Stimulated activated naive CD8-positive, alpha-beta T cell treated with anti-CD3 and anti-CD28 coated beads, Interleukin-15, Interleukin-2, amounts not matched to agents 100 U/mL and 50 U/mL, for 24 hours (primary cell): ENCODE measurements around the gene ZMYND8.
"Not testable (repeated sequence)": the region's sequence is repeated elsewhere in the genome, so short reads cannot be mapped to it uniquely, and the experiment has no call there.

Source experiments
- ATAC-seq: fragments of 150-1000 bp; cut with Tn5 transposase; one replicate; pipeline ENCODE4 v1.10.0; 2021
- DNase-seq: peaks from one replicate; pipeline ENCODE4 v3.0.0; 2021

Gene ZMYND8

DNA sequence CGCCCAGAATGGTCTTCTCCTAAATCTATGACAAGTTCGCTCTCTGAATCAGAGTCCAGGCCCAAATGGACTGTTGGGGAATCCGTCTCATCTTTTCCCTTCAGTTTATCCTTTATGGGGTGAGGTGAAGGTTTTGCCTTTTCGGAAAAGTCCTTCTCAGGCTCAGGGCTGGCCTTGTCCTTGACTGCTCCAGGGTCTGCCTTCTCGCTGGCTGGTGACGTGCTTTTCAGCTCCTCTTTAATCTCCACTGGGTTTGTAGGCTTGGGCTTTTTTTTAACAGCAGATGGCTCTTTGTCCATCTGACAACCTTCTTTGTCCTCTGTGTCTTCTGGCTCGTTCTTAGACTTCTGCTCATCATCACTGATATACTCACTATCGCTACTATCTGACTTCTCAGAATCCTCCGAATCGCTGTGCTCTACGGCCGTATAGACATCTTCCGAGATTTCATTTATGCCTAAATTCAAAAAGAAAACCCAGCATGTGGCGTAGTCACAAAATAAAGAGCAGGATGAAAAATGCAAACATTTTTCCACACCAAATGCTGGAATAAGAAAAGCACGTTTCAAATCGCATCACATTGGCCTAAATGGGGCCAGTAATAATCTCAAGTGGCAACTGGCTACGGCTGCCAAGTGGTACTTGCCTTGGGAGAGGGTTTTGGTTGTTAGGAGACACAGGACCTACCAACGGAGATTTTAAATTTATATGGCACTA is 110.3 kb downstream of the ZMYND8 start:
- no peak for ATAC-seq
- no peak for DNase-seq

DNA sequence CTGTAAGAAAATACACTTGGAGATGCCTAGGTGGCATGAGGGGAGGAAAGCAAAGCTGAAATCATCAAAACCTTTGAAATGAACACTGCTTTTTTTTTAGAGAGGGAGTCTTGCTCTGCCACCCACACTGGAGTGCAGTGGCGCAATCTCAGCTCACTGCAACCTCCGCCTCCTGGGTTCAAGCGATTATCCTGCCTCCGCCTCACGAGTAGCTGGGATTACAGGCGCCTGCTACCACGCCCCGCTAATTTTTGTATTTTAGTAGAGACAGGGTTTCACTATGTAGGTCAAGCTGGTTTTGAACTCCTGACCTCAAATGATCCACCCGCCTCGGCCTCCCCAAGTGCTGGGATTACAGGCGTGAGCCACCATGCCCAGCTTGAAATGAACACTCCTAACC is 111.3 kb downstream of the ZMYND8 start:
- not testable (repeated sequence) for ATAC-seq, DNase-seq

DNA sequence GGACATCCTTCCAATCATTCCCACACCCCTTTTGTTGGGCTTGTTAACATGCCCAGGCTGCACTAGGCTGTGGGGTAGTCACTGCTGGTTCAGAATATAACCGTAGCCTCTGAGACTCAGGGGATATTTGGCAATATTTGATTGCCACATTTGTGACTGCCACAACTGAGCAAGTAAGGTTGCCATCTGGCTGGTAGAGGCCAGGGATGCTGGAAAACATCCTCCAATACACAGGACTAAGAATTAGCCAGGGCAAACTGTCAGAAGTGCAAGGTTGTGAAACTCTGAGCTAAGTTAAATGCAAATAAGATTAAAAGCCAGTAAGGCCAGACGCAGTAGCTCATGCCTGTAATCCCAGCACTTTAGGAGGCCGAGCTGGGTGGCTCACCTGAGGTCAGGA is 112.0 kb downstream of the ZMYND8 start:
- ATAC-seq (no peak), DNase-seq (no peak)

DNA sequence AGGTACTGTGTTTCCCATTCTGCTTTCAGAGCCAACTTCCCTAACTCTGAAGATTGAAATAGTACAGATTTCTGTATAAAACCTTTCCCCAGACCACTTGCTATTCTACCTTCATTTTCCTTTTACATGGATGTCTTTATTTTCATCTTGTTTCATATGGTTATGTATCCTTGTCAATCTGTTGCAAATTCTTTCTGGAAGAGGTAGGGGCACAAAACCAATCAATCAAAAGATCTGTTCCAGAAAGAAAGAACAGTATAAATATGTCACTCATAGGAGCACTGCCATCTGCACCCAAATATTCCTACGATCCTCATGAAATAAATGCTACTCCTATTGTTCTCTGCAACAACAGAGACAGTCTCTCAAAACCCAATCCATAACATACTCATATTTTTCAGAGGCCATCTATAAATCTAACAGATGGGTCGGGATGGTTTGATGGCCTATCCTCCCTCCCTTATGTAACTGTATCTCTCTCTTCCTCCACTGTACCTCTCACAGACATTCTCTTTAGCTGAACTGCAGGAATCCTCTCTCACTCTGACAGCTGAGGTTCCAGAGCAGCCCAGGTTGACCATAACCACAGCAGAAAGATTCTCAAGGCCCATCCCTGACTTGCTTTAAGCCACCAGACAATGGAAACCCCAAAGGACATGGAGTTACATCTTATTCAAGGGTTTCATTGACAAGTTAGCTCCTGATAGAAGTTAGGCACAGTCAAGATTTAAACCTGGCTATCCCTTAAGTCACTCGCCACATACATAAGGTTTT is 112.8 kb downstream of the ZMYND8 start:
- no peak for ATAC-seq

DNA sequence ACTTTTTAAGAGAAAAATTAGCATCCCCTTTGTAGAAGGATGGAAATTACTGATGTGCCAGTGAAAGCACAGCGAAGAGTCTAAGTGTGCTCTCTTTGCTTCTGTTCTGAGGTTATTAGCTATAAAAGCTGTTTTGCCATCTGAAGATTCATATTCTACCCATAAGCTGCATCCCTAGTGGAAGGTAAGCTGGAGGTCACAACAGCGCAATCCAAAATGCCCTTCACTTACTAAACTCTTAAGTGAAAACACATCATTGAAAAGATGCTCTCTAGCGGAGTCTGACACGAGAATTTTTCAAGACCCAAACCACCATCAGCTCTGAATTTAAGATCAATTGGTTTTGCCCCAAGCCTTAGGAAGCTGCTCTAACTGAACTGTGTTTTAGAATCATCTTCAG is 113.5 kb downstream of the ZMYND8 start:
- DNase-seq (no peak), ATAC-seq (no peak)

More for the DNA sequence above, 112.8 kb downstream of the ZMYND8 start:
- DNase-seq = no peak

DNA sequence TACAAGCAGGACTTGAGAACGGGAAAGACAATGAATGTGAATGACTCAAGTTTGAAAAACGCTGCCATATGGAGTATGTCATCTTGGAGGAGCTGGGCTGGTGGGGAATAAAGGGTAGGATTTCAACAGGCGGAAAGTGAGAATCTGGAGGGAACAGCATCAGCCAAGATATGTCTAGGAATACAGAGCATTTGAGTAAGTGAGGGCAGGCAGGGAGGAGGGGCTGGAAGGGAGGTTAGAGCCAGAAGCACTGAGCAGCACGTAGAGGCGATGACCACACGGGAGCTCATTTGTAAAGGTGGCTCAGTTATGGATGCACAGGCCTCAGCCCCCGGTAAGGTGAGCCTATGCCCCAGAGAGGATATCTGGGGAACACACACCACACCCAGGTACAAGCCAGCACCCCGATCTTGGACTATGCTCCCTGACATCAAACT is 115.1 kb downstream of the ZMYND8 start:
- no peak for ATAC-seq
- DNase-seq = no peak

DNA sequence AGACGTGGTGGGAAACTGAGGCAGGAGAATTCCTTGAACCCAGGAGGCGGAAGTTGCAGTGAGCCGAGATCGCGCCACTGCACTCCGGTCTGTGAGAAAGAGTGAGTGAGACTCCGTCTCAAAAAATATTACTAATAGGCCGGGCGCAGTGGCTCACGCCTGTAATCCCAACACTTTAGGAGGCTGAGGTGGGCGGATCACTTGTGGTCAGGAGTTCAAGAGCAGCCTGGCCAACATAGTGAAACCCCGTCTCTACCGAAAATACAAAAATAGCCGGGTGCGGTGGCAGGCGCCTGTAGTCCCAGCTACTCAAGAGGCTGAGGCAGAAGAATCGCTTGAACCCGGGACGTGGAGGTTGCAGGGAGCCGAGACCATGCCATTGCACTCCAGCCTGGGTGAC is 116.4 kb downstream of the ZMYND8 start:
- ATAC-seq, DNase-seq: not testable (repeated sequence)

DNA sequence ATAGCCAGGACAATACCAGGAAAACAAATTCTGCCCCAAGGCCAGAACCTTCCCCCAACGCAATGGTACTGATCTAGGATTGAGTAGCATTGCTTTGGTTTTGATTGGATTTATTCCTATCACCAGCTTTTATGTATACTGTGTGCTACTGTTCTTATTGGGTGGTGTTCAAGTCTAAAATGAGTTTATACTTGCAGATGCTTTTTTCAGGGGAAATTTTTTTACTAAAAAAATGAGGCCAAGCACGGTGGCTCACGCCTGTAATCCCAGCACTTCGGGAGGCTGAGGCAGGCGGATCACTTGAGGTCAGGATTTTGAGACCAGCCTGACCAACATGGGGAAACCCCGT is 116.8 kb downstream of the ZMYND8 start:
- DNase-seq (no peak), ATAC-seq (no peak)

DNA sequence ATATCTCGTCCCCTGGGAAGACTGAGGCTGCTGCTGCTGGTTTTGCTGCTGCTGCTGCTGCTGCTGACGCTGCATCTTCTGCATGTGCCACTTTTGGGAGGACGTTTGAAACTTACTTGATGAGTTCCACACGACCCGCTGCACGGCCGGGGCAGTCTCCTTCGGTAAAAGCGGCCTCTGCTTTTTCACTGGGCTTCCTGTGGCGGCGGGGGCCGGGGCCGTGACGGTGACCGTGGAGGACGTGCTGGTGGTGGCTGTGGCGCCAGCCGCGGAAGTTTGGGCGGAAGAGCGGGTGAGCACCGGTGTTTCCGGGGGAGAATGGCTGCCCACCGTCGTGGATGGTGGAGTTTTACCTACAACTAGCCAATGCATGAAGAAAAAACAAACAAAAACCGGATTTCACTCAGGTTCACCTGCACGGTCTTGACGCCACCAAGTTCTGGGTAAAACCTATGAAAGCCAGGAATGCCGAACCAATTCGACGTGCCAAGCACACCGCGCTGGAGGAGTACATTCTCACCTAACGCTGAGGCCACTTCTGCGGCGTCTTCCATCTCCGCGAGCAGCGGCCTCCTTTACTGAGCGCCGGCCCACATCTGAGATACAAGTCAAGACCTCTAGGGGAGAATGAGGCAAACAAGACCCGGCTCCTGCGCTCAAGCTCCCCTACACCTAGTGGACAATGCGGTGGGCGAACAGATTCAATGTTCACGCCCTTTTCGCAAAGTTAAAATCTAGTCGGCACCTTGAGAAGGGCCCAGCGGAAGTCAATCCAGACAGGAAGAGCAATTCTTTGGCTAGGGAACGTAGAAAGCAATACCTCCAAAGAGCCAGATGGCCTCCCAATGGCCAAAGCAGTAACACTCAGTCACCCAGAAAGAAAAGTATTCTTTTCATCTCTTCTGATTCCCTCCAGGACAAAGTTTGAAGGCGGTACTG is 117.5 kb downstream of the ZMYND8 start:
- ATAC-seq (no peak), DNase-seq (no peak)

DNA sequence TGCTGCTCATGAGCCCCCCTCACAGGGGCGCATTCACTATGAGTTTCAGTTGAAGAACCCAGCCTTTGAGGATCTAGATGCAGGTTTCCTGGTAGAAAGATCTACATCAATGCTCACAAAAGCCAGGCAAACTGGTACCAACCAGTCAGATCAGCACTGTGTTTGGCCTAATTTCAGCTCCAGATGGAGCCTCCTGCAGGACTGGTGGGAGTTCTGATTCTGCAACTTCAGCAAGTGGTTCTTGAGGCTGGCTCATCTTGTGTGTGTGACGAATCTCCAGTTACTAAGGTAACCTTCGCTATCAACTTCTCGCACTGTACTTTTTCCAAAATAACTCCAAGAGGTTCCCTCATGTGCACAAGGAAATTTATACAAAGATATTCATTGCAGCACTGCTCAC is 118.8 kb downstream of the ZMYND8 start:
- DNase-seq (no peak), ATAC-seq (no peak)

DNA sequence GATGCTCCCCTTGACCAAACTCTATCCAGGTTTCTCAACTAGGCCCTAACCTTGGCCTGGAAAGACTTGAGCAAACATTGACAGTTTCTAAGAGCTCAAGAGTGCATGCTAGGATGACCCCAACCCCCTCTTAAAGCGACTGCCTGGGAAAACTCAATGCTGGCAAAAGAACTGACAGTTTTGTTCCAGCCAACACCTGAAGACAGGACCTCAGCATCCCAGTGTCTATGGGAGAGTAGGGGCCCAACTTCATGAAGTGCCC is 119.9 kb downstream of the ZMYND8 start:
- no peak for ATAC-seq
- DNase-seq = no peak

DNA sequence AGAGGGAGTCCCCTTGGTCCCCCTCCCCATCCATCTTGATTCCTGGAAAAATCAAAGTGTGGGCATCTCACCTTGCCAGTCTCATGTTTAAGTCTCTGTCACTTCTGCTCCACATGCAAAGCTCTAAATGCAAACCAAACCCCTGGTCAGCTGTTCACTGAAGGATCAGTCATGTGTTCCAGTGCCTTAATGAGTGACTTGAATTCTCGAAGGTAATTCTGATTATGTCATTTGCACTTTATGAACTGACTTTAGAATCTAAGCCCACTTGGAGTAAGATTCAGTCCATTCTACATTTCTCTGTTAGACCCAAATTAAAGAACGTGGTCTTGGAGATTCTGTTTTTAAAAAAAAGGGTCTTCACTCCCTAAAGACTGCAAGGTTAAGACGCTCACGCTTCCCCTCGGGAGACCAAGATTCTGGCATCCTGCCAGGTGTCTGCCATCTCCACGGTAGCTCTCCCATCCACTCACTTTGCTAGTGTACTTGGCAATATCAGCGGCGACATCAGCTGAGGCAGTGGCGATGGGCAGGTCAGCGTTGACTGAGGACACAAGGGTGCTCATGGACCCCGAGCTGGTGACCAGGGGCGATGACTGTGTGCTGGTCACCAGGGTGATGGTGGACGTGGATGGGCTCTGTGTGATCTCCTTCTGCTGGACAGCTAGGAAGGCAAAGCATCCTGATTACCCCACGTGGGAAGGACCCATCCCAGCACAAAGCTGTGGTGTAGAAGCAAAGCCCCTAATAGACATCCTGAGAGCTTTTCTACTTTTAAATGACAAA is 120.5 kb downstream of the ZMYND8 start:
- ATAC-seq = no peak
- DNase-seq = no peak

DNA sequence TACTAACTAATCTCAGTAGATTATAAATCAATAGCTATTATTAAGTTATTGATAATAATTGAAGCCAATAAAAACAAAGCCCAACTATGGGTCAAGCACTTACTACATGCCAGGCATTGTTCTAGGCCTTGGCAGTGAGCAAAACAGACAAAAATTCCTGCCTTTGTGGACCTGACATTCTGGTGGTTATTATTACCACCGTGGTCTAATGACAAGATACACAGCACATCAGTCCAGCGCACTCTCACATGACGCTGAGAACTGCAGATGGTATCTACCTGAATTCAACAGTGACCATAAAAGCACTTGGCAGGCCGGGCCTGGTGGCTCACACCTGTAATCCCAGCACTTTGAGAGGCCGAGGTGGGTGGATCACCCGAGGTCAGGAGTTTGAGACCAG is 121.4 kb downstream of the ZMYND8 start:
- no peak for ATAC-seq

DNA sequence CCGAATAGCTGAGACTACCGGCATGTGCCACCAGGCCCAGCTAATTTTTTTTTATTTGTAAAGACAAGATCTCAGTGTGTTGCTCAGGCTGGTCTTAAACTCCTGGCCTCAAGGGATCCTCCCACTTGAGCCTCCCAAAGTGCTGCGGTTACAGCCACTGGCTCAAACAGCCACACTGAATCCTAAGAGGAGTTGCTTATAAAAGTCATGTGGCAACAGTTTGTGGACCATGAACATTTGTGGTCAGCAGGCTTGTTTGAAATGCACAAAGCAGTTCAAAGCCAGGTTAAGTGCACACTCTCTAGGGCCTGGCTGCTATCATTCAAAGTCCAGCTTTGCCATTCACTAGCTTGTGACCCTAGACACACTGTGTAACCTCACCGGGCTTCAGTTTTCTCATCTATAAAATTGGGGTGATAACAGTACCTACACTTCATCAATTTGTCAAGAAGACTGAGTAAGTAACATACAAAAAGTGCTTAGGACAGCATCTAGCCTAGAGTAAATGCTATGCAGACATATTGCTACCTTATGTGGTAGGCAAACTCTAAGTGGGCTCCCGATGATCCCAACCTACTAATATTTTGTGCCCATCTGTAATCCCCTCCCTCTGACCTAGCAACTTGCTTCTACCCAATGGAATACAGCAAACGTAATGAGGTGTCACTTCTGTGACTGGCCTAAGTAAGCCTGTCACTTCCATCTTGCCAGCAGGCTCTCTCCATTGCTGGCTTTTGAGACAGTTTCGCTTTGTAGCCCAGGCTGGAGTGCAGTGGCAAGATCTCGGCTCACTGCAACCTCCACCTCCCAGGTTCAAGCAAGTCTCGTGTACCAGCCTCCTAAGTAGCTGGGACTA is 122.9 kb downstream of the ZMYND8 start:
- DNase-seq = no peak
- no peak for ATAC-seq

More for the DNA sequence above, 121.4 kb downstream of the ZMYND8 start:
- DNase-seq = no peak

DNA sequence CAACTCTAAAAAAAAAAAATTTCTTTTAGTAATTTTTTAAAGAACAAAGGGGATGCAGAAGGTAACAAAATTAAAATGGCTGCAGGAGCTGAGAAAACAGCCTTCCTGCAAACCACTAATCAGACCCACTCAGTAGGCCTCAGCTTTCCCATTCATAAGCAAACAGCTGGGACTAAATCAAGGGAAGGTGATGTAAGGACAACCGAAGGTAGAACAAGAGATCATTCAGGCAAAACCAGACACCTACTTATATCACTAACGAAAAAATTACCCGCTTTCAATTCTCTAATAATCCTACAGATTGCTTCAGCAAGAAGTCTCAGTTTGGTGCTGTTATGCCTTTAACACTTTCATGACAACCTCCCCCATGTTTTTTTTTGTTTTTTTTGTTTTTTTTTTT is 124.0 kb downstream of the ZMYND8 start:
- ATAC-seq = no peak
- no peak for DNase-seq

DNA sequence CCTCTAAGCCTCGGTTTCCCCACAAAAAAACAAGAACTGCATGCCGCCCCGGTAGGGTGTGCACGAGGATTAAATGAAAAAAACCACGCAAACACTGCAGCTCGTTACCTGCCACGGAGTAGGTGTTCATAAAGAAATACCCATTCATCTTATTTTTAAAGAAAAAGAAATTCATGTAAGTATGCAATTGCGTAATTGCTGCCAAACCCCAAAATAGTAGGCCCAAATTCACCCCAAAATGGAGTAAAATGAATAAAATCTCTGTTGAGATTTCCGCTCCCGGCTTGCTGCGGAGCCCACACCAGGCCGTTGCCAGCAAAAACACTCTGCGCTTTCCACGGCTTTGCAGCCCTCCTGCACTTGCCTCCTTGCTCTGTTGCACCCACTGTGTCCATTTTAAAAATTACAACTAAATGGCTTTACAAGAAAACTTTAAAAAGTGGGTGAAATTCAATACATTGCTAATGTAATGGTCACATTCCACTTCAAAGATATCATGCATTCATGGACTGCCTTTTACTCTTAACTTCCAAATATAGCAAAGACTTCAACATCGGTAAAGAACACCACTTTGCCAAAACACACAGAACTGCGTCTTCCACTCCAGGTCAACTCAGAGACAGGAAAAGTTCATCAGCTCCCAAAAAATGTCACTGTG is 125.0 kb downstream of the ZMYND8 start:
- DNase-seq (no peak), ATAC-seq (no peak)

DNA sequence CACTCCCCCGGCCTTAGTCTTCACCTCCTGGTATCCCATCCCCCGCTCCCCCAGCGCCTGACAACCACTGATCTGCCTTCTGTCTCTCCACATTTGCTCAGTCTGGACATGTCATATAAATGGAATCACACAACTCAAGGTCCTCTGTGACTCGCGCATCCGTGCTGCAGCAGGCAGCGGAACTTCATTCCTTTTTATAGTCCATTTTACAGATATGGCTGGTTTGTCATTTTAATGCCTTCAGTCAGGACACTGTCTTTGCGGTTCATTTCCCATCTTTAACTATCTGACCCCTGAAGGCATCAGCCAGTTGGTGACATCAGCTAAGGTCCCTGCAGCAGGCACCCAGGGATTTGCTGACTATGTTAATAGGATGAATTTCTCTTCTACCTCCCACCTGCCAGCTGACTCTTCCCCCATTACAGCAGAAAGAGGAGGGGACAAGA is 125.7 kb downstream of the ZMYND8 start:
- no peak for ATAC-seq

DNA sequence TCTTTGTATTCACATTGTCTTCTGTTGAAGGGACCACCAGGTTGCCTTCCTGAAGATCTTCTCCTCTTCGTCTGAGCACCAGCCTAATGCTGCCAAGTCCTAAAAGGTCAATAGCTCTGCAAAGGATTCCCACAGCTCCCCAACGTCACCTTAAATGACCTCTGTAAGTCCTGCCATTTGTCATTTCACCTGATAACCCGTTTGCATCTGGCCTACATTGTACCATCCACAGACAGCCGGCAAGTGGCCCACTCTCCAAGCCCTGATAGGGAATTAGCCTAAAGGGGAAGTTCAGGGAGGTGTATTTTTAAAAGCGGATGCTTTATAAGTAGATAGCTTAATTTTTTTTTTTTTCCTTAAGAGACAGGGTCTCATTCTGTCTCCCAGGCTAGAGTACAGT is 127.8 kb downstream of the ZMYND8 start:
- no peak for DNase-seq
- no peak for ATAC-seq

More for the DNA sequence above, 125.7 kb downstream of the ZMYND8 start:
- no peak for DNase-seq

DNA sequence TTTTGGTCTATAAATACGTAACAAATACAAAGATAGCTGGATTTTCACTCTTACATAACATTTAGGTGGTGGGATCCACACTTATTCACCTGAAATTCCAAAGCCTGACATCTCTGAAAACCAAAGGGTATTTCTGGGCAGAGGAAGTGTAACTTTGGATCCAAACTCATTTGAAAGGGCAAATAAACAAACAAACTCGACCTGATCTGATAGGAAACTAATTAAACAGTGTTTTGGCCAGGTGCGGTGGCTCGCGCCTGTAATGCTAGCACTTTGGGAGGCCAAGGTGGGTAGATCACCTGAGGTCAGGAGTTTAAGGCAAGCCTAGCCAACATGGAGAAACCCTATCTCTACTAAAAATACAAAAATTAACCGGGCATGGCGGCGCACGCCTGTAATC is 128.9 kb downstream of the ZMYND8 start:
- no peak for DNase-seq
- ATAC-seq = no peak

DNA sequence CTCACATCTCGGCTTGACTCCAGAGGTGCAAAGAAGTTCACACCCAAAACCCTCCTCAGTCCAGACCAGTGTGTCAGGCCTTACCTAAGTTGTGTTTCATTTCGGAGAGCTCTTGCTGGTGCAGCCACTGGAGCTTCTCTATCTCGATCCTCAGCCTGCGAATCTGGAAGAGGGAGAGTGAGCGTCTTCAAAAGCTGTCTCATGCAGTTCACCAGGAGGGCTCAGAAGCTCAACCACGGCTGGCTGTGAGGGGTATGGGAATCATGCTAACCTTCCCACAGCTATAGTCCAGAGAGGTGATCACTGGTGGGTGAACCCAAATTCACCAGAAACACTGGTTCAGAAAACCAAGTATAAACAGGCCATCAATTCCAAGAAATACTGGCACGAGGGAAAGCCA is 129.4 kb downstream of the ZMYND8 start:
- DNase-seq (no peak), ATAC-seq (no peak)

DNA sequence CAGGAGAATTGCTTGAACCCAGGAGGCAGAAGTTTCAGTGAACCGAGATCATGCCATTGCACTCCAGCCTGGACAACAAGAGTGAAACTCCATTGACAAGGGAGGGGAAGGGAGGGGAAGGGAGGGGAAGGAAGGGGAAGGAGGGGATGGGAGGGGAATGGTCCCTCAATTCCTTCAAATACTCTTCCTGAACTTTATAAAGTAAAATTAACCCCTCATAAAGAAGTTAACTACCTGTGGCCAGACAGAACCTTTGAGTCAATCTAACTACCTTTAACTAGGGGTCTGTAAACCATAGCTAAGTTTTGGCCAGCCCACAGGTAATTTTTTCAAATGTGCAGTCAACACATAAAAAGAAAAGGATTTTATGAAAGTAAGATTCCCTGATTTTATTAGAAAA is 131.0 kb downstream of the ZMYND8 start:
- no peak for DNase-seq
- no peak for ATAC-seq
